ENCODE results near the gene ADGRE3. TPM values are rescaled to one million over a fixed set of nuclear protein-coding genes. Genes with fewer than 3 reads are reported as not detected.
A peak's percentile ranks its signal among the peaks of the same experiment; 100 is the strongest.

ADGRE3 gene
- polyA plus RNA-seq, 1 donor (not counting 4 experiments of a cell fraction or from before 2014, with no cell fraction given): not detected

DNA sequence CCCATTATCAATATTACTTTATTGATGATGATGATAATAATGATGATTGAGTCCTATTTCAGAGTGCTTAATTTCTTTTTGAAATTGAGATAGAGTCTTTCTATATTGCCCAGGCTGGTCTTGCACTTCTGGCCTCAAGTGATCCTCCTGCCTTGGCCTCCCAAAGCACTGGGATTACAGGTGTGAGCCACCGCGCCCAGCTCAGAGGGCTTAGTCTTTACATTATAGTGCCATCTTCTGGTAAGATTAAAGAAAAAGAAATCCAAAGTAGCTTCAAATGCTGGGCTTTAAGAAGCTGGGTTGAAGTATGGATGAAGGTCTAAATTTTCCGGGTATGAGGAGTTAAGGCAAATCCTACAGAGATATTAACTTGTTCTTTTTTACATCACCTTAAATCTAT lies 11.8 kb upstream of the ADGRE3 start:
- Histone ChIP-seq H3K27ac (ENCODE audit: control insufficient read depth, insufficient read depth, low read length) (no peak overlapping the region), H3K4me2 (ENCODE audit: control insufficient read depth, extremely low read depth, insufficient read depth, low read depth, low read length) (no peak overlapping the region), H3K9ac (ENCODE audit: control insufficient read depth, extremely low read depth, insufficient read depth, low read length) (no peak overlapping the region), H3K9me1 (ENCODE audit: control insufficient read depth, extremely low read depth, insufficient read depth, low read length) (no peaks in the 10 kb centered on the region), H3K4me1 (ENCODE audit: control insufficient read depth, extremely low read depth, insufficient read depth, low read length) (peaks cover 2% of the 10 kb centered on the region), H3K79me2 (ENCODE audit: control insufficient read depth, insufficient read depth, low read length) (no peaks in the 10 kb centered on the region), H4K20me1 (ENCODE audit: control insufficient read depth, extremely low read depth, insufficient read depth, low read length) (no peaks in the 10 kb centered on the region), H2AFZ (ENCODE audit: control insufficient read depth, low read length) (no peak overlapping the region), H3K4me3 (ENCODE audit: control insufficient read depth in 2 of 3, extremely low read depth in 1 of 3, insufficient read depth in 2 of 3, low read depth in 1 of 3, low read length in 3 of 3) (no peak overlapping the region), H3K36me3 (ENCODE audit: control insufficient read depth in 2 of 2, extremely low read depth in 1 of 2, insufficient read depth in 2 of 2, low read length in 2 of 2) (no peaks in the 10 kb centered on the region), H3K9me3 (ENCODE audit: control insufficient read depth, low read depth, low read length) (no peaks in the 10 kb centered on the region), H3K27me3 (ENCODE audit: control insufficient read depth, extremely low read depth, insufficient read depth, low read length) (no peaks in the 10 kb centered on the region)
- dilution Hi-C loops (cut with MboI; ENCODE audit: extremely low pct_ligation_motif_present, low sequenced_read_pairs): no loop called here
- TF ChIP-seq, protein P1, sequence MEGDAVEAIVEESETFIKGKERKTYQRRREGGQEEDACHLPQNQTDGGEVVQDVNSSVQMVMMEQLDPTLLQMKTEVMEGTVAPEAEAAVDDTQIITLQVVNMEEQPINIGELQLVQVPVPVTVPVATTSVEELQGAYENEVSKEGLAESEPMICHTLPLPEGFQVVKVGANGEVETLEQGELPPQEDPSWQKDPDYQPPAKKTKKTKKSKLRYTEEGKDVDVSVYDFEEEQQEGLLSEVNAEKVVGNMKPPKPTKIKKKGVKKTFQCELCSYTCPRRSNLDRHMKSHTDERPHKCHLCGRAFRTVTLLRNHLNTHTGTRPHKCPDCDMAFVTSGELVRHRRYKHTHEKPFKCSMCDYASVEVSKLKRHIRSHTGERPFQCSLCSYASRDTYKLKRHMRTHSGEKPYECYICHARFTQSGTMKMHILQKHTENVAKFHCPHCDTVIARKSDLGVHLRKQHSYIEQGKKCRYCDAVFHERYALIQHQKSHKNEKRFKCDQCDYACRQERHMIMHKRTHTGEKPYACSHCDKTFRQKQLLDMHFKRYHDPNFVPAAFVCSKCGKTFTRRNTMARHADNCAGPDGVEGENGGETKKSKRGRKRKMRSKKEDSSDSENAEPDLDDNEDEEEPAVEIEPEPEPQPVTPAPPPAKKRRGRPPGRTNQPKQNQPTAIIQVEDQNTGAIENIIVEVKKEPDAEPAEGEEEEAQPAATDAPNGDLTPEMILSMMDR (optimal IDR thresholded peaks at IDR 0.05 in 1 of 3, IDR thresholded peaks at IDR 0.05 in 1 of 3, conservative IDR thresholded peaks at IDR 0.05 in 1 of 3; ENCODE audit: extremely low read depth in 1 of 3, insufficient read depth in 2 of 3, low read length in 3 of 3): peak in 2 of 3 experiments; percentile 13 to 26
- TF ChIP-seq EZH2 (IDR thresholded peaks at IDR 0.05; ENCODE audit: low read length): no peak
- no peak for DNase-seq (ENCODE audit: low read depth, low spot score)
- FAIRE-seq: no peak

DNA sequence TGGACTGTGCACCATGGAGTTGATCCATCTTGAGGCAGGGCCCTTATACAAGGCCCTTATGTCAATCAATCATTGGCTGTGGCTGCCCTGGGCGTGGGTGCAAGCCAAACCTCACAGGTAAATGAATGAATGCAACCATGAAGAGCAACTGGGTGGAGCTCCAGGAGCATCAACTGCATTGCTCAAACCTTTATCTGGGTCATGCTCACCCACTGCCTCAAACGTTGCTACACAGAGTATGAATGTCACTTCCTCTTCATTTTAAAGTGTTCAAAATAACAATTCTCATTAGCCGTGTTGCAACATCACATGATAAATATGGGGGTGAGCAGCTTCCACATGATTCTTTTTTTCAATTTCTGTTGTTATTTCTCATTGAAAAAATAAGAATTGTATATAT lies 8.8 kb upstream of the ADGRE3 start:
- H2AFZ ChIP-seq (ENCODE audit: control insufficient read depth, low read length): no peak overlapping the region
- H3K9me1 ChIP-seq (ENCODE audit: control insufficient read depth, extremely low read depth, insufficient read depth, low read length): no peaks in the 10 kb centered on the region
- no peak overlapping the region for H3K4me3 ChIP-seq (ENCODE audit: control insufficient read depth in 2 of 3, extremely low read depth in 1 of 3, insufficient read depth in 2 of 3, low read depth in 1 of 3, low read length in 3 of 3)
- no peaks in the 10 kb centered on the region for H3K9me3 ChIP-seq (ENCODE audit: control insufficient read depth, low read depth, low read length)
- no peak overlapping the region for H3K27ac ChIP-seq (ENCODE audit: control insufficient read depth, insufficient read depth, low read length)
- H4K20me1 ChIP-seq (ENCODE audit: control insufficient read depth, extremely low read depth, insufficient read depth, low read length): no peaks in the 10 kb centered on the region
- no peaks in the 10 kb centered on the region for H3K4me1 ChIP-seq (ENCODE audit: control insufficient read depth, extremely low read depth, insufficient read depth, low read length)
- no peaks in the 10 kb centered on the region for H3K79me2 ChIP-seq (ENCODE audit: control insufficient read depth, insufficient read depth, low read length)
- H3K4me2 ChIP-seq (ENCODE audit: control insufficient read depth, extremely low read depth, insufficient read depth, low read depth, low read length): no peak overlapping the region
- no peaks in the 10 kb centered on the region for H3K36me3 ChIP-seq (ENCODE audit: control insufficient read depth in 2 of 2, extremely low read depth in 1 of 2, insufficient read depth in 2 of 2, low read length in 2 of 2)
- H3K27me3 ChIP-seq (ENCODE audit: control insufficient read depth, extremely low read depth, insufficient read depth, low read length): no peaks in the 10 kb centered on the region
- H3K9ac ChIP-seq (ENCODE audit: control insufficient read depth, extremely low read depth, insufficient read depth, low read length): no peak overlapping the region
- TF ChIP-seq, protein P1 (optimal IDR thresholded peaks at IDR 0.05 in 1 of 3, IDR thresholded peaks at IDR 0.05 in 1 of 3, conservative IDR thresholded peaks at IDR 0.05 in 1 of 3; ENCODE audit: extremely low read depth in 1 of 3, insufficient read depth in 2 of 3, low read length in 3 of 3): no peak
- dilution Hi-C loops (cut with MboI; ENCODE audit: extremely low pct_ligation_motif_present, low sequenced_read_pairs): no loop called here
- no peak for DNase-seq (ENCODE audit: low read depth, low spot score)
- FAIRE-seq: no peak

Measured in keratinocyte (primary cell).